GM19035 (cell line): Measurements from ENCODE around the gene VAV3.

ENCODE experiments used
- ATAC-seq: cut with Tn5 transposase; IDR thresholded peaks from one replicate; pipeline ENCODE4 v1.9.1; 2021; ENCODE audit not compliant: unreplicated experiment

The VAV3 gene

GRCh38 chr1:107523061-107523460 is 441.9 kb downstream of the VAV3 start:
- ATAC-seq, result no peak
